ENCODE results near the gene PHF20. TPM values are rescaled to one million over a fixed set of nuclear protein-coding genes. Genes with fewer than 3 reads are reported as not detected.
A peak's percentile ranks its signal among the peaks of the same experiment; 100 is the strongest.

Gene PHF20
- total RNA-seq, 1 donor from 2014 or later, result 35.9 TPM

DNA sequence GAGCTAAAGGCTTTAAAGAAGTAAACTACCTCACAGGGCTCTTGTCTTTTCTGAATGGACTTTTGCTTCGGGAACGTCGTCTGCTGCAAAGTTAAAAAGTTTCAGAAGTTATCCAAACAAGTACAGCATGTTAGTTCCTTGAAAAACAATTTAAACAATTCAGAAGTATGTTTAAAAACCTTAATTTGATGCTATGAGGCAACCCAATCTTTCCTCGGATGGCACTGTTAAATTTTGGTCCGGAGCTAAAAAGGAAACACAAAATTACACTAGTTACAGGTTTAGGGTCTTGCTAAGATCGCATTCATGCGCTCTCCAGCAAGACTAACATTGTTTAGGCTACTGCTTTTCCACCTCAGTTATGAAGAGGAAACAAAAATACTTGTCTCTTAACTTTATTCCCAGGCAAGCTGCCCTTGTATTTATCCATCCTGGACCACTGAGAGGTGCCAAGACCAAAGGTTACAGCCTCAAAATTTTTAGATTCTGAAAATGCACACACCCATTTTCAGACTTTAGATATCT lies 42.5 kb upstream of the PHF20 start:
- peaks cover 62% of the 10 kb centered on the region for H3K4me1 ChIP-seq
- intact Hi-C loops (cut with micrococcal nuclease), result no loop called here
- TF ChIP-seq, protein P1, sequence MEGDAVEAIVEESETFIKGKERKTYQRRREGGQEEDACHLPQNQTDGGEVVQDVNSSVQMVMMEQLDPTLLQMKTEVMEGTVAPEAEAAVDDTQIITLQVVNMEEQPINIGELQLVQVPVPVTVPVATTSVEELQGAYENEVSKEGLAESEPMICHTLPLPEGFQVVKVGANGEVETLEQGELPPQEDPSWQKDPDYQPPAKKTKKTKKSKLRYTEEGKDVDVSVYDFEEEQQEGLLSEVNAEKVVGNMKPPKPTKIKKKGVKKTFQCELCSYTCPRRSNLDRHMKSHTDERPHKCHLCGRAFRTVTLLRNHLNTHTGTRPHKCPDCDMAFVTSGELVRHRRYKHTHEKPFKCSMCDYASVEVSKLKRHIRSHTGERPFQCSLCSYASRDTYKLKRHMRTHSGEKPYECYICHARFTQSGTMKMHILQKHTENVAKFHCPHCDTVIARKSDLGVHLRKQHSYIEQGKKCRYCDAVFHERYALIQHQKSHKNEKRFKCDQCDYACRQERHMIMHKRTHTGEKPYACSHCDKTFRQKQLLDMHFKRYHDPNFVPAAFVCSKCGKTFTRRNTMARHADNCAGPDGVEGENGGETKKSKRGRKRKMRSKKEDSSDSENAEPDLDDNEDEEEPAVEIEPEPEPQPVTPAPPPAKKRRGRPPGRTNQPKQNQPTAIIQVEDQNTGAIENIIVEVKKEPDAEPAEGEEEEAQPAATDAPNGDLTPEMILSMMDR (IDR thresholded peaks at IDR 0.05; ENCODE audit: borderline replicate concordance), result no peak
- no peaks in the 10 kb centered on the region for H3K9me3 ChIP-seq (replicated peaks)
- no peaks in the 10 kb centered on the region for H3K27me3 ChIP-seq (ENCODE audit: low read depth)
- no peak overlapping the region for H3K4me3 ChIP-seq
- no peak for DNase-seq
- H3K36me3 ChIP-seq, result peaks cover 100% of the 10 kb centered on the region
- no peak overlapping the region for H3K27ac ChIP-seq (replicated peaks)

DNA sequence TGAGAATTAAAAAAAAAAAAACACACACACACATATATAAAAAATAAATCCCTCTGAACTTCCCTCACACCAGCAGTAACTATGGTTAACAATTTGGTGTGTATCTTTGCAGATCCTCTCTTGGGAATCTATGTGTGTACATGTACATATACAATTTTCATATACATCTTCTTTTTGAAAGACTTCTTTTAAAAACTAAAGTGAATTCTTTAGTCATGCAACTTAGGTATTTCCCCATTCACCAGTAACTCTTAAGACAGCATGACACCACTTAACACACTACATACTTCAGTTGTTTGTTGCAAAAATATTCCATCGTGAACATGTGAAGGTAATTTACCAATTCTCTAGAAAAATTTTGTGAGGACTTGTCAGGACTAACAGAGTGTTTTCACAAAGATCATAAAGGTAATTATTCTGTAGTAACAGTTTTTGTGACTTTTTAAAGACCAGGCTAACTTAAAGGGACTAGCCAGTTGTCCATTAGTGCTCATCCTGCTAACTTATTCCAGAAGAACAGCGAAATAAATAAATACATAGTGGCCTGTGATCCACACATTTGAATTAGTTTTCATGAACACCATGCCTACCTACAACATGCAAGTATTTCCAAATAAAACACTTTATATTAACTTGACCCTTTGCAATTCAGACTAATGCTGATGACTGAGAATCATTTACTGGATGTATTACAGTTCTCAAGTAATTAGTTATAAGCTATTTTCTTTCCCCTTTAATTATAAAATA lies 41.8 kb upstream of the PHF20 start:
- Histone ChIP-seq H3K9me3 (replicated peaks) (no peaks in the 10 kb centered on the region), H3K4me3 (no peak overlapping the region), H3K4me1 (peaks cover 68% of the 10 kb centered on the region), H3K36me3 (peaks cover 100% of the 10 kb centered on the region), H3K27me3 (ENCODE audit: low read depth) (no peaks in the 10 kb centered on the region), H3K27ac (replicated peaks) (no peak overlapping the region)
- TF ChIP-seq, protein P1 (IDR thresholded peaks at IDR 0.05; ENCODE audit: borderline replicate concordance), result no peak
- DNase-seq, result no peak
- intact Hi-C loops (cut with micrococcal nuclease), result loop anchor here (10.0 kb wide), 1 partner anchor 155 kb away; no protein-coding TSS in a partner anchor

DNA sequence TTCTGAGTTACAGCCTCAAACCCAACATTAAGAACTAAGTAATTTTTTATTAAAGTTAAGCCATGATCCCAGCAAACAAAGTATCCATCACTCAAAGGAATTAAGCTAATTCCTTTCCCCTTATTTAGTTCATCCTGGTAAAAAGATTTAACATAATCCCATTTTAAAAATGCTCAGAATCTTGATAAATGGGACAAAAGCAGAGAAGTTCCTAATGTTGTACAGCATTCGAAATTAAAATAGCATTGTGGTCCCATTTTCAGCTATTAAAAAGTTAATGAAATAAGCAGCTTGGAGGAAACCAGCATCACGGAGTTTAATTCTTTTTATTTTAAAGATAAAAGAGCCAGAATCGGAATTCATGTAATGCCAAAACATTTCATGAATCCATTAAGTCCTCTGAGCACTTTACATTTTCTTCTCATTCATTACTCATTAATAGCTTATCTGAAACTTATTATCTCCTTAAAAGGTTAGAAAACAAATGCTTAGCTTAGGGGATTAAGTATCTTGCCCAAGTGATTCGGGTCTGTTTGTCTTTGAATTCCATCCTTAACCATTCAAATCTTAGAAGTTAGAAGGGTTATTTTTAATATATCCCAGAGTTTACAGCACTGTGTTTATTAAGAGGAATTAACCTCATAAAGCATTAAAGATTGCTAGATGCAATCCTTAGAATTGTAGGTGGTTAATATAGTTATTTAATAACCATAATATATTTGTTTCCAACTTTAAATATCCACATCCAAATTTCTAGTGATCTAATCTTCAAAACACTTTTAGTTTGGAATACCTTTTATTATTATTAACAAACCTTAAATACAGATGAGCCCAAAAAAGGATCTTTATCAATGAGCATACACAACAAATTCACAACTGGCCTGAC lies 41.0 kb upstream of the PHF20 start:
- H3K27me3 ChIP-seq (ENCODE audit: low read depth), result no peaks in the 10 kb centered on the region
- H3K4me1 ChIP-seq, result peaks cover 76% of the 10 kb centered on the region
- no peaks in the 10 kb centered on the region for H3K9me3 ChIP-seq (replicated peaks)
- no peak for DNase-seq
- intact Hi-C loops (cut with micrococcal nuclease), result loop anchor here (10.0 kb wide), 1 partner anchor 154 kb away; no protein-coding TSS in a partner anchor
- no peak overlapping the region for H3K4me3 ChIP-seq
- H3K36me3 ChIP-seq, result peaks cover 100% of the 10 kb centered on the region
- H3K27ac ChIP-seq (replicated peaks), result no peak overlapping the region
- TF ChIP-seq, protein P1 (IDR thresholded peaks at IDR 0.05; ENCODE audit: borderline replicate concordance), result no peak

DNA sequence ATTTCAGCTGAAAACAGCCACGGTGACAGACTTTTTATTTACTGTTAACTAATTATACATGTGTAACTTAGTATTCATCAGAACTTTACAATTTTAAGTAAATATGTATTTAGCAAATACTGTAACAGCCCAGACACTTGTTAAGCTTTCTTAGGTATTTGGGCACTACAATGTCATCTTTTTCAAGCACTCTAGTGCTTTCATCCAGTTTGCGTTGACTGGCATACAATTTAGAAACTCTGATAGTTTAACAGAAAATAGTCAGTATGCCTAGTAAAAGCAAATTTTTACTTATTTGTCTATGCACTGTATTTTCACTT lies 40.4 kb upstream of the PHF20 start:
- intact Hi-C loops (cut with micrococcal nuclease), result loop anchor here (10.0 kb wide), 1 partner anchor 153 kb away; no protein-coding TSS in a partner anchor
- Histone ChIP-seq H3K4me1 (peaks cover 82% of the 10 kb centered on the region), H3K27me3 (ENCODE audit: low read depth) (no peaks in the 10 kb centered on the region), H3K4me3 (no peak overlapping the region), H3K9me3 (replicated peaks) (no peaks in the 10 kb centered on the region), H3K27ac (replicated peaks) (no peak overlapping the region), H3K36me3 (peaks cover 100% of the 10 kb centered on the region)
- no peak for DNase-seq
- TF ChIP-seq, protein P1 (IDR thresholded peaks at IDR 0.05; ENCODE audit: borderline replicate concordance), result no peak

DNA sequence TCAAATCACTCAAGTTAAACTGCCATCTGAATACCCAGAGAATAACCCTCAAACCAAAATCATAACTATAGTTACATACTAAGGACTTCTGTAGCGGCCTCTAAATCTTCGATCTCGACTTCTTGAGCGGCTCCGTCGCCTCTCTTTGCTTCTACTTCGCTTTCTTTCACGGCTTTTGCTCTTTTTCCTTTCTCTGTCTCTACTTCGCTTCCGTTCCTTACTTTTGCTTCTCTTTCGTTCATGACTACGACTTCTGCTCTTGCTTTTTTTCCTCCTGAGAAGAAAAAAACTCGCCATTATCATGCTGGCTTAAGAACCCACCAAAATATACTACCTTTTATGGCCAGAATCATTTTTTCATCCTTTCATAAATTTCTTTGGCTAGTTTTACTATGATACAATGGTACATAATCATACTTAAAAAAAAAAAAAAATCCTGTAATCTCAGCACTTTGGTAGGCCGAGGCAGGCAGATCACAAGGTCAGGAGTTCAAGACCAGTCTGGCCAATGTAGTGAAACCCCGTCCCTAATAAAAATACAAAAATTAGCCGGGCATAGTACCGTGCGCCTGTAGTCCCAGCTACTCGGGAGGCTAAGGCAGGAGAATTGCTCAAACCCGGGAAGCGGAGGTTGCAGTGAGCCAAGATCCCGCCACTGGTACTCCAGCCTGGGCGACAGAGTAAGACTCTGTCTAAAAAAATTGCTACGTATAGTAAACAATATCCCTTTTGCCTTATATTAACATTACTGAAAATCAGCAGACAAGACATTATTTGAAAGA lies 39.8 kb upstream of the PHF20 start:
- intact Hi-C loops (cut with micrococcal nuclease), result loop anchor here (10.0 kb wide), 1 partner anchor 153 kb away; no protein-coding TSS in a partner anchor
- no peak overlapping the region for H3K27ac ChIP-seq (replicated peaks)
- H3K4me3 ChIP-seq, result peak overlapping the region; percentile 8
- no peak for DNase-seq
- peaks cover 88% of the 10 kb centered on the region for H3K4me1 ChIP-seq
- no peaks in the 10 kb centered on the region for H3K9me3 ChIP-seq (replicated peaks)
- TF ChIP-seq, protein P1 (IDR thresholded peaks at IDR 0.05; ENCODE audit: borderline replicate concordance), result no peak
- H3K36me3 ChIP-seq, result peaks cover 100% of the 10 kb centered on the region
- no peaks in the 10 kb centered on the region for H3K27me3 ChIP-seq (ENCODE audit: low read depth)

Data from left ventricle myocardium inferior (tissue), 1 donor.